Measurements from ENCODE around the gene ZNF609.

Gene ZNF609

DNA sequence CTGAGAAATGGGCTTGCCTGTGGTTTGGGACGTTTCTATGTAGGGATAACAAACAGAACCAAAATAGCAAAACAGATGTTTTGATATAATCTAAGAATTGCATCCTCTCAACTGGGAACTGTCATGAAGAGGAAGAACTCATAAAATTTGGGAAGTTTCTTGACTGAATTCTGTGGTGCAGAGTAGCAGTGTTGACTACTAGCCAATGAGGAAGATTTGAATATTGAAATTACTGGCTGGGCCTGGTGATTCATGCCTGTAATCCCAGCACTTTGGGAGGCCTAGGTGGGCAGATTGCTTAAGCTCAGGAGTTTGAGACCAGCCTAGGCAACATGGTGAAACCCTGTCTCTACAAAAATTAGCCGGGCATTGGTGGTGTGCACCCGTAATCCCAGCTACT, 42.2 kb downstream of the ZNF609 start:
- no peak for DNase-seq

DNA sequence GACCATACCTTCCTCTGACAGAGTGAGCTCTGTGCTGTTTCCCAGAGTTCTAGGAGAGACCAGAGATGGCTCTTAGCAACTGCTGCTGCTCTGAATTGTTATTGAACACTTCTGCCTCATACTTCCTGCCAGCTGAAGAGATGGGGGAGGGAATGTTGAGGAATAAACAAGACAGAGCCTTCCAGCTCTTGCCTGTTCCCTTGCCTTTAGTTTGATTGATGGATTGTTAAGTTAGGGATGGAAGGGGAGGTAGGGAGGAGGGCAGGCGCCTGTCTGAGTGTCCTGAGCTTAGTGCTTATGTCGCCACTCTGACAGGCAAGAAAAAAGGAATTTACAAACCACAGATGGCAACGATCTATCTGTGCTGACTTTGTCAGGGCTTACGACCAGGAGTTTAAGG, 42.8 kb downstream of the ZNF609 start:
- DNase-seq, result peak in 1 of 5 donors; percentile 3

DNA sequence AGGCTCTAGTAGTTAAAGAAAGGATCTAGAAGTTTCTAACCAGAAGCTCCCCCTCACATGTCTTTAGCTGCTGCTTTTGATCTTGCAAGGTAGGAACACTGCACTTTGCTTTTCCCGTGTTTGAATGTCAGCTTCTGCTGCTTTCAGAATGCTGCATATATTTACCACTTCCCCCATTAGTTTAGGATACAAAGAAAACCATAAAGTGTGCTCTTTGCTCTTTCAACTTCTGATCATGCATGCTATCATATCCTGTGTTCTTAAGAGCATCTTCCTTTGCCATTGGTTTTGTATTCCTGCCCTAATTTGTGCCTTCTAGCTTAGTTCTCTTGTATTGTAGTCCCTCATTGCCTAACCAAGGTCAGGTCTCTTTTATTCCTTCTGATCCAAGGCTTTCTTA, 43.3 kb downstream of the ZNF609 start:
- DNase-seq, result peak in 1 of 5 donors; percentile 14

DNA sequence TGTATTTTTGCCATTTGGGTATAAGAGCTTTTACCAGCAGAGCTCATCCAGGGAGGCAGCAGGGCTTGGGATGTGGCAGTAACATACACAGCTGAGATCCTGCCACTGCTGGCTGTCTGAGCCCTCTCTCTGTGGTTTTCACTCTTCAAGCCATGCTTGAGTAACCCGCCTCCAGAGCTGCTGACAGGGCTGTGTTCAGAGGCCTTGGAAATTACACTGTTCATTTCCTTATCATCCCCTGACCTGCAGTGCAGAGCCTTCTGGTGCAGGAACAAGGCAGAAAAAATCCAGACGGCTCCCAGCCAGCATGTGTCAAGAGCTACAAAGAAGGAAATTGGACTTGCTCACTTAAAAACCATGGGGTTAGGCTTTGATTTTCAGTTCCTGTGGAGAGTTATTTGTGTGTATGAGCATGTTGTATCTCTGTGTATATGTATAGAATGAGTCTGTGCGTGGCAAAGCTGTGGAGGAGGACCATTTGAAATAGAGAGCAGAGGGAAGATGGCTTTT, 47.0 kb downstream of the ZNF609 start:
- peak in 1 of 5 donors; percentile 15 for DNase-seq

DNA sequence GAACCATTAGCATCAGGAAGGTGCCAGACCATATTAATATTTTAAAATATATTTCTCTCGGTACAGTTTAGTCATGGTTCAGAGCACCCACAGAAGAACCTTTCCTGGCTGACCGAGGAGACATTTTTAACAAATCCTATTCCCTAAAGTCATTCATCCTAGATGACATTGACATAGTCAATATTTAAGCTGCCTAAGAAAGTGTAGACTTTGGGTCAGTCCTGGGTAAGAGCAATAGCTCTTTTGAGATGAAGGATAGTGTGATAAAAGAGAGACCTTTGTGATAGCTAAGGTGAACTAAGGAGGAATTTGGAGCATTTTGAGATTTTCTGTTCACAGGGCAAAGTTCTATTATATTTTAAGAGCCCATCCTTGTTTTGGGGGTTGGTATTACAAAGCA, 47.5 kb downstream of the ZNF609 start:
- DNase-seq, result no peak

DNA sequence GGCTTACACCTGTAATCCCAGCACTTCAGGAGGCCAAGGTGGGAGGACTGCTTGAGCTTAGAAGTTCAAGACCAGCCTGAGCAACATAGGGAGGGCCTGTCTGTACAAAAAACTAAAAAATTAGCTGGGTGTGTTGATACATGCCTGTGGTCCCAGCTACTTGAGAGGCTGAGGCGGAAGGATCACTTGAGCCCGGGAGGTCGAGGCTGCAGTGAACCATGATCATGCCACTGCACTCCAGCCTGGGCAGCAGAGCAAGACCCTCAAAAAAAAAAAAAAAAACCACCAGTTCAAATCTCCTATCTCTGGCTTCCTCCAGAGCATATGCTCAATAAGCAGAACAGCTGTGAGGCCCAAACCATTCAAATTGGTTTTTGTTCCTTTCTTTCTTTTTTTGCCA, 53.4 kb downstream of the ZNF609 start:
- no peak for DNase-seq

DNA sequence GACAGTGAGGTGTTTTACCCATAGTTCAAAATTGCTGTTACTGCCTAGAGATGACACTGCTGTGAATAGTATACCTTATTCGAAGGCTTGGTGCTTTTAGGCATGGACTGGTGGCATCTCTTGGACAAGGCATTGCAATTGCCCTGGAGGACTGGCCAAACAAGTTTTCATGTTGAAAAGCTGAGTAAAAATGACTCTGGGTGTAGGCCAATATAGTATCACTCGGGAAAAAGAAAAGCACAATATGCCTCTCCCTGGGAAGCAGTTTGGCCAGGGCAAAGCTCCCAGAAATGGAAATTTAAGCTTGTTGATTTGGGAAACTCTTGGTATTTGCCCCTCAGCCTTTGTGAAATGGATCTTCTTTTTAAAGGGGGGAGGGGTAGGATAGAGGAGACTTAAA, 54.8 kb downstream of the ZNF609 start:
- DNase-seq, result no peak

DNA sequence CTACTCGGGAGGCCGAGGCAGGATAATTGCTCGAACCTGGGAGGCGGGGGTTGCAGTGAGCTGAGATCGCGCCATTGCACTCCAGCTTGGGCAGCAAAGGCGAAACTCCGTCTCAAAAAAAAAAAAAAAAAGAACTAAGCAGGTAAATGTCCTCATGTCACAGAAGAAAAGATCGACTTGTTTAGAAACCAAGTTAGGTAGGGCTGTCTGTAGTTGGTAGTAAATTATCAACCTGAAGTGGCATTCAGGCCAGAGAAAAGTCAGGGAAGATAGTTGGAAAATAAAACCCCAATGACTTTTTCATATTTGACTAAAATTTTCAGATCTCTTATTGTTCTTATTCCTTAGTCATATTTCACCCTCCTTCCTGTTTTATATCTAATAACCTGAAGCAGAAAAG, 55.4 kb downstream of the ZNF609 start:
- DNase-seq, result no peak

DNA sequence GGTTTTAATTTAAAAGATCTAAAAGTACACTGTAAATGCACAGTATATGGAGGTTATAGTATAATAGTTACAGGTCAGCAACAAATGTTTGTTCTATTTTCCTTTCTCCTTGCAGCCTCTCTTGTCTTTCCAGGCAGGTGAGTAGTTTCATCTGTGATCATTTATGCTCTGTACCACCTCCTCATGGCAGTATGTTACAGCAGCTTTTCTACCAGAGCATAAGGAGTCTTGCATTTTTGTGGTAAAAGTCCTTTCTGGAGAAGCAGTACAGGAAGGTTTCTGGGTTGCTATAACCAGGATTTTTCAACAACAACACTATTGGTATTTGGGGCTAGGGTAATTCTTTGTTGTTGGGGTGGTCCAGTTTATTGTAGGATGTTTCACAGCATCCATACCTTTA, 59.5 kb downstream of the ZNF609 start:
- DNase-seq, result no peak

DNA sequence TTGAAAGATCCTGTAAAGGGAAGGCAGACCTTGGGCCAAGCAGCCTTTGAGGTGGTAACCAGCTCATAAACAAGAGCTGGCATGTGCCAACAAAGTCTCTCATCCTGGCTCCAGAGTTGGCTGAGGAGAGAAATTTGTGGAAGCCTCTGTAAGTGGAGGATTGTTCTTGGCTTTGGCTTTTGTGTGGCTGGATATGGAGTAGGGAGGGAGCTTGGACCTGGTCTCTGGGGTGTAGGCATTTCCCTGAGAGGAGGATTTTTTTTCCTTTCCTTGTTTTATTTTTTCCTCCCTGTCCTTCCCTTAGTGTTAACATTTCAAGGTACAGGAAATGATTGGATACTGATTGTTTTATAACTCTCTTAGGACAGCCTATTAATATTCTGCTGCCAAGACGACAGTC, 60.8 kb downstream of the ZNF609 start:
- no peak for DNase-seq

DNA sequence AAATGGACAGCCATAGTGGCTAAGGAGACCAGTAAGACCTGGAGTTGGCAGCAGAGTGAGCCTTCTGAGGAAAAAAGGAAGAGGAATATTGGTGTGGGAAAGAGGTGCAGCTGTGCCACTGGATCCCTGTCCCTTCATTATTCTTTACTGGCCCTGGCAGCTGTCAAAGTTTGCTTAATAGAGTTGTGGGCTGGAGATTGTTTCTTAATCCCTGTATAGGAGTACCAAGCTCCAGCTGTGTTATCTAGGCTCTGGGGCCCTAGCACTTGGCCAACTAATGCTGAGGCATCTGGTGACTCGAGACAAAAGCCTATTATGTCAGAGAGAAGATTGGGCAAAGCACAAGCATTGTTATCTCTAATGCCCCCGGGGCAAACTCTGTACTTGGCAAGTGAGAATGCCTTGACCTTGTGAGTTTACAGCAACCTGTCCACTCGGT, 61.4 kb downstream of the ZNF609 start:
- DNase-seq, result no peak

DNA sequence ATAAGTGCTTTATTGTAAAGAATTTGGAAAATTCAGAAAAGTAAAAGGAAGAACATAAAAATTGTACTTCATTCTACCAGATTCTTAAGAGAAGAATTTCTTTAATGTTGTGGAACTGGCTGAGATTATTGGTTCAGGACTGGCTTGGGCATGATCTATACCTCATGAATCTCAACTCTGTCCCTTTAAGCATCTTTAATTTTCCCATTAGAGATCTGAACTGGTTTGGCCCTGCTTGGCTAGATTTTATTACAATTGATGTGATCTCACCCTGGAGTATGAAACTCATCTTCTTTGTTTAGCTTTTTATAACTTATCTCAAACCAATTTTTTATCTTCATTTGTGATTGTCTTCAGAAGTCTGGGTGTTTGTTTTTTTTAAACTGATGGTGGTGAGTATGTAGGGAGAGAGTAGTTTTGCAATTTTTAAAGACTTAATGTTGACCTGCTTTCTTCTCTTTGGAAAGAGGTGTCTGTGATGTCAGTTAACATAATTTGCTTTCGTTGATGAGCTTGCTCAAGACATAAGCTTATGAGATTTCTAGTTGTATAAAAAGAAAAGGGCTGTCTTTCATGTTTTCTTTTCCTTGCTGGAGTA, 61.9 kb downstream of the ZNF609 start:
- no peak for DNase-seq

DNA sequence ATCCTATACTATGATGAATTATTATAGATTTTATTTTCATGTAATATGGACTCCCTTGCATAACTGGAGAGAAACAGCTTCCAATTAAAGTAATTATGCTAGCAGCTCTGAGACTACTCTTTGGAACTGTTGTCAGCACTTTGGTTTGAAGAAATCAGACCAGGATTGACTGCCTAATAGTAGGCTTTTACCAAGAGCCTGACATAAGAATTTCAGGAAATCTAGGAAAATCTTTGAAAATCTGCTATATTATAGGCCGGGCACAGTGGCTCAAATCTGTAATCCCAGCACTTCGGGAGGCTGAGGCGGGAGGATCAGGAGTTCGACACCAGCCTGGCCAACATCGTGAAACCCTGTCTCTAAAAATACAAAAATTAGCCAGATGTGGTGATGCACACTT, 62.9 kb downstream of the ZNF609 start:
- DNase-seq, result no peak

DNA sequence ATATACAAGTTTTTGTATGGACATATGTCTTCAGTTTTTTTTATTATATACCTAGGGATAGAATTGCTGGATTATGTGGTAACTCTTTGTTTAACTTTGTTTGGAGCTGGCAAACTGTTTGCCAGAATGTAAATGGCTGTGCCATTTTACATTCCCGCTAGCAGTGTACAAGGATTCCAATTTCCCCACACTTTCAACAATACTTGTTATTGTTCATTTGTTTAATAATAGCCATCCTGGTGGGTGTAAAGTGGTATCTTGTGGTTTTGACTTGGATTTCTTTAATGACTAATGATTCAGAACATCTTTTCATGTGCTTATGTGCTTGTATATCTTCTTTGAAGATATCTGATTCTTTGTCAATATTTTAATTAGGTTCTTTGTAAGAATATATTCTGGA, 64.4 kb downstream of the ZNF609 start:
- DNase-seq, result no peak

DNA sequence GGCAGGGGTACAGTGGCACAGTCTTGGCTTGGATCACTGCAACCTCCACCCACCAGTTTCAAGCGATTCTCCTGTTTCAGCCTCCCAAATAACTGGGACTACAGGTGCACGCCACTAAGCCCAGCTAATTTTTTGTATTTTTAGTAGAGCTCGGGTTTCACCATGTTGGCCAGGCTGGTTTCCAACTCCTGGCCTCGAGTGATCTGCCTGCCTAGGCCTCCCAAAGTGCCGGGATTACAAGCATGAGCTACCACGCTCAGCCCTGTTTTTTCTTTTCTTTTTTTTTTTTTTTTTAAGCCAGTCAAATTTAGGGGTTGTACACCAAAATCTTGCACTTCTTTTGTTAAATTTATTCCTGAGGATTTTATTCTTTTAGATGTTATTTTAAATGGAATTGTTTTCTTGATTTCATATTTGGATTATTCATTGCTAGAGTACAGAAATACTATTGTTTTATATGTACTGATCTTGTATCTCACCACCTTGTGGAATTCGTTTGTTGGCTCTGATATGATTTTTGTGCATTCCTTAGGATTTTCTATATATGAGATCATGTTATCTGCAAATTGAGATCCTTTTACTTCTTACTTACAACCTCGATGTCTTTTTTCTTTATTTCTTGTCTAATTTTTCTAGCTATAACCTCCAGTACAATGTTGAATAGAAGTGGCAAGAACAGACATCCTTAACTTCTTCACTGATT, 65.6 kb downstream of the ZNF609 start:
- no peak for DNase-seq

DNA sequence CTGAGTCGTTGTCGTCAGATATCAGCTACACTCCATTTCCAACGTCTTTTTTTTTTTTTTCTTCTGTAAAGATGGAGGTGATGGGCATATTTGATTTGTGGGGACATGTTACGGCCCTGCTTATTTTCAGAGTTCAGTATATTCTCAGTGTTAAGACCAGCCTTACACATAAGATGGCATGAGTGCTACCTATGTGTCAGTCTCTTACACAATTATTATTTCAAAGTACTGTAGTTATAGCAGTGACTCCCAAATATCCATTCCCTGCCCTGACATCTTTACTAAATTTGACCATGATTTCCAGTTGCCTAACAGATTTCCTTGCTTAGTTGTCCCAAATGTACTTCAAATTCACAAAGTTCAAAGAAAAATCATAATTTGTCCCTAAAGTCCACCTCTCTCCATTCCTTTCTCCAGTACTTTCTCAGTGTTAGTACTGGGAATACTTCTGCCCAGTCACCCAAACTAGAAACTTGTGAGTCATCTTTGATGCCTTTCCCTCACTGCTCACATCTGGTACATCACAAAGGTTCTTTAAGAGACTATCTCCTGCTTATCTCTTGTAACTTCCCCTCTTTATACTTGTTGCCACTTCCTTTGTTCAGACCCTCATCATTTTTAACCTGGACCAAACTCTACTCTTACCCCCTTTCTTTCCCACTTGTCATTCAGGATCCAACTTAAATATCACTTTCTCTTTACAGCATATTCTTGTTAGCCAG, 67.0 kb downstream of the ZNF609 start:
- DNase-seq, result no peak

DNA sequence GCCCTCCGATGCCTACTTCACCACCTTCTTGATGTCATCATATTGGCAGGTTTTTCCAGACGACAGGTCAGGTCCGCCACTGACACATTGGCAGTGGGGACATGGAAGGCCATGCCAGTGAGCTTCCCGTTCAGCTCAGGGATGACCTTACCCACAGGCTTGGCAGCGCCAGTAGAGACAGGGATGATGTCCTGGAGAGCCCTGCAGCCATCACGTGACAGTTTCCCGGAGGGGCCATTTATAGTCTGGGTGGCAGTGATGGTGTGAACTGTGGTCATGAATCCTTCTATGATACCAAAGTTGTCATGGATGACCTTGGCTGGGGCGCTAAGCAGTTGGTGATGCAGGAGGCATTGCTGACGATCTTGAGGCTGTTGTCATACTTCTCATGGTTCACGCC, 68.5 kb downstream of the ZNF609 start:
- DNase-seq, result no peak

DNA sequence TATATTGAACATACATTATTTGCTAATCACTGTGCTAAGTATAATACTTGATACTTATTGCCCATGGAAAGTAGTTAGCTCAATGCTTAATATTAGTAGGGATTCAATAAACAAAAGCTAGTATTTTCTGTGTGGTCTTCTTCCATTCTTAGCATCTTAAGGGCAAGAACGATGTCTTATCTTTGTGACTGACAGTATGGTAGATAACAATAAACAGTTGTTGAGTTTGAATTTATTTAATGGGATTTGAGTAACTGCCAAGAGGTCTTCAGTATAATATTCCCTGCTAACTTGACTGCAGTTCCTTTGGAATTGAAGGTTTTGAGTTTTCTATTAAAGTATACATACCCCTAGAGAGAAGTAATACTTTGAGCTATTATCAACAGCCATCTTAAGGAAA, 70.1 kb downstream of the ZNF609 start:
- DNase-seq, result no peak

DNA sequence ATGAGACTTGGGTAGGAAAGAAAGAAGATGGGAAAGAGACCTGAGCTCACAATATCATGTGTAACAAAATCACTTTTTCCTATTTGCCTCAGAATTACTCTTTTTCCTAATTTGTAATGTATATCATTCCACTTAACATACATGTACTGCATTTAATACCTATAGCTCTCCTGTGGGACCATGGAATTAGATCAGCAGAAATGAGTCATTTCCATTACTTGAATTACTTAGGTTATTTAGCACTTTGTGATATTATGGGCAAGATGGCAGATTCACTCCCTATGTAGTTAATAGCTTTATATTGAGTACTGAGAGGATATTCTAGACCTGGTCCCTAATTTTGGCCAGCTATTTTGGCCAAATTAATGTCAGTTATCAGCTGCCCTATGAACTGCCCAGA, 70.5 kb downstream of the ZNF609 start:
- no peak for DNase-seq

DNA sequence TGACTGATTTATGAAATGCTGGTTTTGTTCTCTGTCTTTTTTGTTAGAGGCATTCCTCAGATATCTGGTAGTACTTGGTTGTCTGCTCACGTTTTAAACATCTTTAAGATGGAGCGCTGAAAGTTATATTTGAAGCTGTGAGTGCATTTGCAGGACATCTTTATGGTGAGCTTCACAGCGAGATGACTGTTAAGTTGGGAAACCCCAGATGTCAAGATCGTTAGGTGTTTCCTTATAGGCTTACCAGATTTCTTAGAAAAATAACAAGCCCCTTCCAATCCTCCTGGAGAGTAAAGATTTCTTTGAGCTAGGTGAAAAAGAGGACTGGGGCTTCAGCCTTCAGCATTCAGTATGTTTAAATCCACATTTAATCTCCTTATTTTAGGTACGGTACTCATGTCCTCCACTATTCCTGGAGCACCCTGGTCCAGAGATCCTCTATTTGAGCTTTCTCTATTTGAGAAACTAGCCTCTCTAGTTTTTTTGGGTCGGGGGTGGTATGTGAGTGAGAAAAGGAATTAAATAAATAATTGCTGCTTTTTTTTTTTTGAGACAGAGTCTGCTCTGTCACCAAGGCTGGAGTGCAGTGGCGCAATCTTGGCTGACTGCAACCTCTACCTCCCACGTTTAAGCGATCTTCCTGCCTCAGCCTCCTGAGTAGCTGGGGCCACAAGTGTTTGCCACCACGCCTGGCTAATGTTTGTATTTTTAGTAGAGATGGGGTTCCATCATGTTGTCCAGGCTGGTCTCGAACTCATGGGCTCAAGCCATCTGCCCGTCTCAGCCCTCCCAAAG, 72.3 kb downstream of the ZNF609 start:
- peak in 1 of 5 donors; percentile 54 for DNase-seq

DNA sequence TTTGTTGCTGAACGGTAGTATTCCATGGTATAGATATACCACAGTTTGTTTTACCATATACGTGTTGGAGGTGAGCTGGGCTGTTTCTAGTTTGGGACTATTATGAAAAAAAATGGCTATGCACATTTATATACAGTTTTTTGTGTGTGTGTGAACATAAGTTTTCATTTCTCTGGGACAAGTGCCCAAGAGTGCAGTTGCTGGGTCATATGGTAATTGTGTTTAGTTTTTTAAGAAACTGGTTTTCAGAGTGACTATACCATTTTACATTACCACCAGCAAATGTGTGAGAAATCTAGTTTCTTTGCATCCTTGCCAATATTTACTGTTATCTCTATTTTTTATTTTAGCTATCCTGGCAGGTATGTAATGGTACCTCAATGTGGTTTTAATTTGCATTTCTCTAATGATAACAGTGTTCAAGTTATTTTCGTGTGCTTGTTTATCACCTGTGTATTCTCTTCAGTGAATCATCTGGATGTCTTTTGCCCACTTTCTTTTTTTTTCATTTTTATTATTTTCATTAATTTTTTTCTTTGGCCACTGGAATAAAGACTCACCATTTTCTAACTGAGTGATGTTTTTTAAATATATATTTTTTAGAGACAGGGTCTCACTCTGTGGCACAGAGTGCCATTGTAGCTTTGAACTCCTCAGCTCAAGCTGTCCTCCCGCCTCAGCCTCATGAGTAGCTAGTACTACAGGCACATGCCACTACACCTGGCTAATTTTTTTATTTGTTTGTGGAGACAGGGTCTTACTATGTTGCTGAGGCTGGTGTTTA, 75.3 kb downstream of the ZNF609 start:
- DNase-seq, result no peak

DNA sequence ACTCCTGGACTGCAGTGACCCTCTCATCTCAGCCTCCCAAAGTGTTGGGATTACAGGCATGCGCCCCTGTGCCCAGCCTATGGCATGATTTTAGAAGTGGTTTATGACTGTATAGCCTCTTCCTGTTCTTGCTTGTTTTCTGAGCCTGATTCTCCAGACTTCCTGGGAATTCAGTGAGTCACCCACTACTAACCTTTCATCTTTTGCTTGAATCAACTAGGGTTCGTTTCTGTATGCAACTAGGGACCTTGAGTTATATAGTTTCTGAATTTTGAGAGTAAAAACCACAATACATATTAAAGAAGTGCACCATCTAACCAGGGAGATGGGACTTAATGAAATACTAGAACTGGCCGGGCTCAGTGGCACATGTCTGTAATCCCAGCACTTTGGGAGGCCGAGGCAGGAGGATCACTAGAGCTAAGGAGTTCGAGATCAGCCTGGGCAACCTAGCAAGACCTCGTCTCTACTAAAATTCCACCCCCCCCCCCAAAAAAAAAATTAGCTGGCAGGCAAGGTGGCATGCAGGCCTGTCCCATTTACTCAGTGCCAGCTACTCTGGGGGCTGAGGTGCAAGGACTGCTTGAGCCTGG, 76.0 kb downstream of the ZNF609 start:
- DNase-seq, result no peak
